Activated CD8-positive, alpha-beta memory T cell treated with anti-CD3 and anti-CD28 coated beads for 36 hours (primary cell): ENCODE data around the gene BCLAF1. TPM values are rescaled to one million over a fixed set of nuclear protein-coding genes. Genes with fewer than 3 reads are reported as not detected.
"Not testable (repeated sequence)": the region's sequence is repeated elsewhere in the genome, so short reads cannot be mapped to it uniquely, and the experiment has no call there.

Experiments used
- CTCF ChIA-PET: fragments of 350-600 bp; sonication (Branson Sonifier 250); formaldehyde crosslinking; loops from one replicate; lab custom pipeline; 2021; ENCODE audit warnings: antibody characterized with exemption; lab: Charles Lee
- POLR2A ChIA-PET: fragments of 350-600 bp; sonication (Branson Sonifier 250); formaldehyde crosslinking; loops from one replicate; lab custom pipeline; 2021; ENCODE audit warnings: antibody characterized with exemption; lab: Charles Lee
- total RNA-seq, 2 experiments: library from RNA; stranded (reverse); gene quantifications; one replicate each; pipeline ENCODE4 v1.2.3, GENCODE V29; 2021

The BCLAF1 gene
- total RNA-seq, 2 experiments from 2014 or later = 233 to 240 TPM

GRCh38 chr6:136317021-136317694 lies 27.5 kb upstream of the BCLAF1 start:
- CTCF ChIA-PET = interaction anchor here (0.6 to 1.7 kb wide), 6 partner anchors 16 to 91 kb away, joined by 3 to 4 read pairs (median 3); no protein-coding TSS in a partner anchor

GRCh38 chr6:136315594-136315993 lies 25.9 kb upstream of the BCLAF1 start:
- POLR2A ChIA-PET = no interaction called here
- CTCF ChIA-PET = interaction anchor here (1.1 kb wide), 1 partner anchor 114 kb away, joined by 3 read pairs; no protein-coding TSS in a partner anchor

More at GRCh38 chr6:136317021-136317694, 27.5 kb upstream of the BCLAF1 start:
- POLR2A ChIA-PET = interaction anchor here (1.2 kb wide), 1 partner anchor 27 kb away, joined by 4 read pairs; no protein-coding TSS in a partner anchor

- ChIA-PET POLR2A (no interaction called here), CTCF (no interaction called here)
Observed at GRCh38 chr6:136312975-136313374, 23.3 kb upstream of the BCLAF1 start.

GRCh38 chr6:136309729-136310311 lies 20.2 kb upstream of the BCLAF1 start:
- ChIA-PET POLR2A (no interaction called here), CTCF (no interaction called here)

- POLR2A ChIA-PET = no interaction called here
- CTCF ChIA-PET = no interaction called here
Observed at GRCh38 chr6:136309171-136309570, 19.5 kb upstream of the BCLAF1 start.

- CTCF ChIA-PET, POLR2A ChIA-PET: not testable (repeated sequence)
Observed at GRCh38 chr6:136308469-136308868, 18.8 kb upstream of the BCLAF1 start.

- CTCF ChIA-PET = interaction anchor here (0.6 kb wide), 1 partner anchor 85 kb away, joined by 5 read pairs; no protein-coding TSS in a partner anchor
- POLR2A ChIA-PET = no interaction called here
Observed at GRCh38 chr6:136307351-136307750, 17.7 kb upstream of the BCLAF1 start.

GRCh38 chr6:136306466-136306865 lies 16.8 kb upstream of the BCLAF1 start:
- ChIA-PET POLR2A (no interaction called here), CTCF (no interaction called here)

- ChIA-PET POLR2A (no interaction called here), CTCF (no interaction called here)
Observed at GRCh38 chr6:136304410-136304809, 14.8 kb upstream of the BCLAF1 start.

GRCh38 chr6:136303516-136303915 lies 13.9 kb upstream of the BCLAF1 start:
- POLR2A ChIA-PET = no interaction called here
- CTCF ChIA-PET = no interaction called here

GRCh38 chr6:136294621-136295020 lies 5.0 kb upstream of the BCLAF1 start:
- CTCF ChIA-PET = no interaction called here
- POLR2A ChIA-PET = no interaction called here

- ChIA-PET CTCF (interaction anchor here (1.0 to 2.6 kb wide), 3 partner anchors 39 to 792 kb away, joined by 3 to 7 read pairs (median 4); partner anchors contain the start of gene MTFR2), POLR2A (interaction anchor here (0.9 to 4.1 kb wide), 7 partner anchors 16 to 792 kb away, joined by 3 to 39 read pairs (median 8); partner anchors contain the start of genes MAP3K5 and MTFR2)
Observed at GRCh38 chr6:136290410-136291010, 864 bp upstream of the BCLAF1 start.

GRCh38 chr6:136289327-136289578 lies 393 bp downstream of the BCLAF1 start:
- CTCF ChIA-PET = interaction anchor here (1.5 to 2.6 kb wide), 2 partner anchors 39 to 791 kb away, joined by 3 to 7 read pairs; partner anchors contain the start of gene MTFR2

GRCh38 chr6:136288566-136289326 lies 900 bp downstream of the BCLAF1 start:
- POLR2A ChIA-PET = interaction anchor here (0.6 to 4.1 kb wide), 10 partner anchors 25 to 794 kb away, joined by 3 to 39 read pairs (median 4); partner anchors contain the start of genes MAP3K5, MTFR2 and PEX7
- CTCF ChIA-PET = interaction anchor here (0.7 to 1.2 kb wide), 2 partner anchors 8 to 32 kb away, joined by 3 to 5 read pairs; no protein-coding TSS in a partner anchor

More at GRCh38 chr6:136289327-136289578, 393 bp downstream of the BCLAF1 start:
- POLR2A ChIA-PET = interaction anchor here (0.7 to 4.1 kb wide), 5 partner anchors 34 to 791 kb away, joined by 3 to 39 read pairs (median 8); partner anchors contain the start of genes MTFR2 and PEX7

GRCh38 chr6:136284909-136285308 lies 4.7 kb downstream of the BCLAF1 start:
- ChIA-PET CTCF (no interaction called here), POLR2A (no interaction called here)

GRCh38 chr6:136282906-136283305 lies 6.7 kb downstream of the BCLAF1 start:
- CTCF ChIA-PET = interaction anchor here (1.2 kb wide), 1 partner anchor 34 kb away, joined by 3 read pairs; no protein-coding TSS in a partner anchor
- POLR2A ChIA-PET = no interaction called here

- POLR2A ChIA-PET = no interaction called here
- CTCF ChIA-PET = interaction anchor here (0.8 to 0.9 kb wide), 2 partner anchors 8 to 37 kb away, joined by 3 to 5 read pairs; no protein-coding TSS in a partner anchor
Observed at GRCh38 chr6:136280032-136280609, 9.5 kb downstream of the BCLAF1 start.

- ChIA-PET CTCF (no interaction called here), POLR2A (interaction anchor here (0.6 kb wide), 1 partner anchor 16 kb away, joined by 4 read pairs; no protein-coding TSS in a partner anchor)
Observed at GRCh38 chr6:136274062-136274461, 15.6 kb downstream of the BCLAF1 start.

GRCh38 chr6:136265101-136265500 lies 24.5 kb downstream of the BCLAF1 start:
- POLR2A ChIA-PET = no interaction called here
- CTCF ChIA-PET = no interaction called here
